ENCODE measurements around the gene DENND4A.
"Not testable (repeated sequence)": the region's sequence is repeated elsewhere in the genome, so short reads cannot be mapped to it uniquely, and the experiment has no call there.

DENND4A gene

DNA sequence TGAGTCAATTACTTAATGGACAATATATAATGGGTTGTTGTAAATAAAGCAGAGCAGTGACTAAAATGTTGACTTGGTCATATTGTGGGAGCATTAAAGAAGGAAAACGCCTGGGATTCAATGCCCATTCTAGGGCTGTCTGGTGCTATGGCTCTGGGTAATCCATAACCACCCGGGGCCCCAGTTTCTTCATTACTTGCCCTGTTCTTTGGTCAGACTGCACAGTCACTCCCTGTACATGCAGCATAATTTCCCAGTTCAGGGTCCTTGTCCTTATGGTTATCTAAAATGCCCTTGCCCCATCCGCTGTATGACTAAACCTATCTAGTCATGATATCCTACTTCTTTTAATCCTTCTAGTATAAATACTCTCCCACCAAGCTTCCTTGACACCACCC, 27.5 kb upstream of the DENND4A start:
- no peak for DNase-seq (ENCODE audit: low read depth in 3 of 3, low spot score in 1 of 3)

DNA sequence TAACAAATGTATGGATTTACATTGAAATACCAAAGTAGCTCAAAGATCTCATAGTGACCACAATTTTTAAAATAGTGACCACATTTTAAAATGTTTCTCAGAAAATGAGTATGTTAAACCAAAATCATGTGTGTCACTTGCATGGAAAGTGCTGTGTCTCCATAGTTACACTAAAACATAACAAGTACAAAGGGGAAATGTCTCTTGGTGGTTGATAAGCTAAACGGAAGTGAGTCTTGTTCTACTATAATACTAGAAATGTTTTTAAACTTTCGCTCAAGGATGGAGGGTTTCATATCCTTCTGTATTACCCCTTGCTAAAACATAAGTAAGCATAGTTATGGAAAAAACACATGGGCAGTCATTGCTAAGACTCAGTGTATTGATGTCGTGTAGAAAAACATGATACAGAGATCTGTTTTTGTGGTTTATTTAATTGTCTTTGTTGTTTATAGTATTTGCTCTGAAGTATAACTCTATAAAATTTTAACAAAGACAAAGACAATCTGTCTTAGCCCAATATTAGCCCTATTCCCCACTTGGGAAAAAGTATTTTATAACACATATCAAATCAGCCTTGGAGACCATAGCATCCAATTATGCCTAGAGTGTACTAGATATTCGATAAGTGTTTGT, 27.0 kb upstream of the DENND4A start:
- DNase-seq (ENCODE audit: low read depth in 3 of 3, low spot score in 1 of 3), result no peak

DNA sequence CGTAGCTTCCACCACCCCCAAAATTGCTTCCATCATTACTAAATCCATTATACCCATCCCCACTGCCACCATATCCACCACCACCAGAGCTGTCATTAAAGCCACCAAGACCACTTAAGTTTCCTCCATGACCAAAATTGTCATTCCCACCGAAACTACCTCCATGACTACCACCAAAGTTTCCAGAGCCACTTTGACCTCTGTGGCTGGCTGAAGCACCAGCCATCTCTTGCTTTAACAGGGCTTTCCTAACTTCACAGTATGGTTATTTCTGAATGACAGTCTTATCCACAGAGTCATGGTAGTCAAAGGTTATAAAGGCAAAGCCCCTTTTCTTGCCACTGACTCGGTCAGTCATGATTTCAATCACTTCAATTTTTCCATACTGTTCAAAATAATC, 24.3 kb upstream of the DENND4A start:
- no peak for DNase-seq (ENCODE audit: low read depth in 3 of 3, low spot score in 1 of 3)

DNA sequence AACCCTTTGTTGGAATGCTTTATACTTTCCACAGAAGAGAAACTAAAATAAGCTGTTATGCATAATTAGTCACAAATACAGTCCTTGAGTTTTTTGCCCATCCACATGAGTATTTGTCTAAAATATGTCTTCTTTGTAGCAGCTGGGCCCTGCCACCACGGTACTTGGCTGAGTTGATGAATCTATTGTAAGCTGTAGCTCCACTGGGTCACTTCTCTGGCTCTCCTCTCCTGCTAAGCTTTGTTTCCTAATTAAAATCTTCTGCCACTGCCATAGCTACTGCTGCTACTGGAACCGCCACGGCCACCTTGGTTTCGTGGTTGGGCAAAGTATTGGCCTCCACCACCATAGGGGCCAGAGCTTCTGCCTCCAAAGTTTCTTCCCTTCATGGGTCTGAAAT, 23.9 kb upstream of the DENND4A start:
- DNase-seq (ENCODE audit: low read depth in 3 of 3, low spot score in 1 of 3), result not testable (repeated sequence)

DNA sequence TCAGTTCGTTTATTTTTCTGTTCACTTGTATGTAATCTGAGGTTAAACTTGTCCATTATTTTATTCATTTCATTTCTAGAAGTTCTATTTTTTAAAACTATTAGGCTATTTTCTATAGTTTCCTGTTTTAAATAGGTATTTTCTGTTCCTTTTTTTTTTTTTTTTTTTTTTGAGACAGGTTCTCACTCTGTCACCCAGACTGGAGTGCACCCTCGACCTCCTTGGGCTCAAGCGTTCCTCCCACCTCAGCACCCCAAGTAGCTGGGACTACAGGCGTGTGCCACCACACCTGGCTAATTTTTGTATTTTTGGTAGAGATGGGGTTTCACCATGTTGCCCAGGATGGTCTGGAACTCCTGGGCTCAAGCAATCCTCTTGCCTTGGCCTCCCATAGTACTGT, 22.2 kb upstream of the DENND4A start:
- DNase-seq (ENCODE audit: low read depth in 3 of 3, low spot score in 1 of 3), result not testable (repeated sequence)

DNA sequence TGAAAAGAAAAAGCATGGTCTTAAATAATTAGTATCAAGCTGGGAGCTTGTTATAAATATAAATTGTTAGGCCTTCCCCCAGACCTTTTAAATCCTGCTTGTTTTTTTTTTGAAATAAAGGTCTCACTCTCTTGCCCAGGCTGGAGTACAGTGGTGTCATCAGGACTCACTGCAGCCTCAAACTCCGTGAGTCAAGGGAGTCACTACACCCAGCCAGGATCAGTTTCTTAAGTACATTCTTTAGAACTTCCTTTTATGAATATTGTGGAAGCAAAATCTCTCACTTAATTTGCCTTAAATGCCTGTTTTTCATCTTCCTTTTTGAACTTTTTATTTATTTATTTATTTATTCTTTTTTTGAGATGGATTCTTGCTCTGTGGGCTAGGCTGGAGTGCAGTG, 20.8 kb upstream of the DENND4A start:
- no peak for DNase-seq (ENCODE audit: low read depth in 3 of 3, low spot score in 1 of 3)

DNA sequence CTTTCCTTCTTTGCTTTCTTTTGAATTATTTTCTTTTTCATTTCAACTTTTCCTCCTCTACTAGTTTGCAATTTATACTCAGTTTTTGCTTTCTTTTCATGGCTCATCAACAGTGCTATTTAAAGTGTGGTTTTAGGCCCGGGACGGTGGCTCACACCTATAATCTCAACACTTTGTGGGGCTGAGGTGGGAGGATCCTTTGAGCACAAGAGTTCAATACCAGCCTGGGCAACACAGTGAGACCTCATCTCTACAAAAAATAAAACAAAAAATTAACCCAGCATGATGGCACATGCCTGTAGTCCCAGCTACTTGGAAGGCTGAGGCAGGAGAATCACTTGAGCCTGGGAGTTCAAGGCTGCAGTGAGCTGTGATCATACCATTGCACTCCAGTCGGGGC, 20.4 kb upstream of the DENND4A start:
- no peak for DNase-seq (ENCODE audit: low read depth in 3 of 3, low spot score in 1 of 3)

DNA sequence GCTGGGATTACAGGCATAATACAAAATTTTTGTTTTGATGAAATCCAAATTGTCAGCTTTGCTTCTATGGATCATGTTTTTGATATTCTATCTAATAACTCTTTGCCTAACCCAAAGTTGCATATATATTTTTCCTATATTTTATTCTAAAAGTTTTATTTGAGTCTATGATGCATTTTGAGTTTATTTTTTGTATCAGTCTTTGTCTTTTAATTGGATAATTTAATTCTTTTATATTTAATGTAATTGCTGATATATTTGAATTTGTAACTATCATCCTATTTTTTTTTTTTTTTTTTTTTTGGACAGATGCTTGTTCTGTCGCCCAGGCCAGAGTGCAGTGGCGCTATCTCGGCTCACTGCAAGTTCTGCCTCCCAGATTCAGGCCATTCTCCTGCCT, 19.7 kb upstream of the DENND4A start:
- no peak for DNase-seq (ENCODE audit: low read depth in 3 of 3, low spot score in 1 of 3)

DNA sequence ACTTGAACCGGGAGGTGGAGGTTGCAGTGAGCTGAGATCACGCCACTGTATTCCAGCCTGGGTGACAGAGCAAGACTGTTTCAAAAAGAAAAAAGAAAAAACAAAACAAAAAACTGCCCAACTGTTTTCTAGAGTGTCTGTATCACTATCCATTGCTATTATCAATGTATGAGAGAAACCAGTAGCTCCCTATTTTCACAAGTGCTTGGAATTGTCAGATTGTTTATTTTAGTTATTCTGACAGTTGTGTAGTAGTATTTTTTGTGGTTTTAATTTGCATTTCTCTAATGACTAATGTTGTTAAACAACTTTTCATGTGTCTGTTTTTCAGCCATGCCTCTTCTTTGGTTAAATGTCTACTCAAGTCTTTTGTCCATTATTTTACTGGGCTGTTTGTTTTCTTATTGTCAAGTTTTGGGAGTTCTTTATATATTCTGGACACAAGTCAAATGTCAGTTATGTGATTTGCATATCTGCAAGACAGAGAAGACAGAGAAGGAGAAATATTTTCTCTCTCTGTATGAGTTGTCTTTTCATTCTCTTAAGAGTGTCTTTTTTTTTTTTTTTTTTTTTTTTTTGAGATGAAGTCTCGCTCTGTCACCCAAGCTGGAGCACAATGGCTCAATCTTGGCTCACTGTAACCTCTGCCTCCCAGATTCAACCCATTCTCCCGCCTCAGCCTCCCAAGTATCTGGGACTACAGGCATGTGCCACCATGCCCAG, 19.1 kb upstream of the DENND4A start:
- DNase-seq (ENCODE audit: low read depth in 3 of 3, low spot score in 1 of 3), result not testable (repeated sequence)

DNA sequence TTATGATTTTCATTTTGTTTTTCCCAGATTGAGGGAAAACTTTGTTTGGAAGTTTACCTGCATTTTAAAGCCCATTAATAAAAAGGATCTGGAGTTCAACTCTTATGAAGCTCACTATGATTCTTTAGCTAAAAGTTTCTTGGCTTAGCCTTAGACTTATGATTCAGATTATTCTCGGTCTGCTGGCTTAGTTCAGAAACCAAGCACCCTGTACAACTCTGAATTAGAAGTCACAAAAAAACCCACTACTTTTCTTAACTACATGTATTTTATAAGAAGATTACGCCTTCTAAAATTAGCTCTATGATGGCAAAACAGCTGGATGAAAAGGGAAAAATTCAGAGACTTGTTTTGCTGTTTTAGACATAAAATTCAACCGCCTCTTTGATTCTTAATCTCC, 14.3 kb upstream of the DENND4A start:
- DNase-seq (ENCODE audit: low read depth in 3 of 3, low spot score in 1 of 3), result no peak

DNA sequence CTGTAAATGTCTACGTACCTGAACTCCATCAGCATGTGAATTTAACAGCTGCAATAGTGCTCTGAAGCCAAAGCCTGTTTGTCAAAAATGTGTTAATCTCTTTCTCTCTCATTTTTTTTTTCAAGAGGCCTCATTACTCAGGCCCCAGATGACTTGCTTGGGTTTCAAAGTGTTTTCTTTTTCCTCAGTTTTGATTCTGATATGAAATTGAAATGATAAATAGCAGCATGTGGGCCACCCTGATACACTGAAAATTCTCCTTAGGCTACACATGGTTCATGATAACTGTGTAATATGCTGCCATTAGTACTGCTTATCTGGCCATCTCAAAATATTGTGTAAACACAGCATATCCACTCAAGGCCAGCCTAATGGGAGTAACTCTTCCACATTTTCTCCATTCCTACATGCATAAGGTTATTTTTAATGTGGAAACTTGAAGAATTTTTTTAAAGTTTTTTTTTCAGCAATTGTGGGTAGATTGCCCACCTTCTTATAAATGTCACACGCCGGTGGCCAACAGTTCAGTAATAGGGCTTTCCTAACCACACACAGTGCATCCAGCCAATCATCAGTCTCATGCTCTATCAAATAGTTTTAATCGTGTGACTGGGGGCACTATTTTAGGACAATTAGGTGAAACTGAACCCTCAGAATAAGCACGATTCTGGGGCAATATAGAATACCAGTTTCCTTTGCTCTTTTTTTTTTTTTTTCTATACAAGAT, 13.1 kb upstream of the DENND4A start:
- no peak for DNase-seq (ENCODE audit: low read depth in 3 of 3, low spot score in 1 of 3)

DNA sequence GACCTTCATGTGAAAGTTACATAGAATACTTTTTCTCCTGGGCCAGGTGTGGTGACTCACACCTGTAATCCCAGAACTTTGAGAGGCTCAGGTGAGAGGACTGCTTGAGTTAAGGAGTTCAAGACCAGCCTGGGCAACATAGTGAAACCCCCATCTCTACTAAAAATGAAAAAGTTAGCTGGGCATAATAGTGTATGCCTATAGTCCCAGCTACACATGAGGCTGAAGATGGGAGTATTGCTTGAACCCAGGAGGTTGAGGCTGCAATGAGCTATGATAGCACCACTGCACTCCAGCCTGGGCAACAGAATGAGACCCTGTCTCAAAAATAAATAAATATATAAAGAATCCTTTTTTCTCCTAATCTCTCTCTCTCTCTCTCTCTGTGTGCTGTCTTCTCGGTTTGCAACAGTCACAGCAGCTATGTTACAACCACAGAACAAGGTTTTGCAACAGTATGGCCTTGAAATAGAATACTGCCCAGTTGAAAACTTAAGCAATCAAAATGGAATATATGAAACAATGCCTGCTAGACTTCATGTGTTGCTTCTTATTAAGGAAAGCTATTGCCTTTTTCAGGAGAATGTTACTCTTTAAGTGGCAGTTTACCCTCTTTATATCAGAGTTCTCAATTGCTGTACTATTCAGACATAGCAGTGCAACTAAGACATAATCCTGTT, 12.3 kb upstream of the DENND4A start:
- no peak for DNase-seq (ENCODE audit: low read depth in 3 of 3, low spot score in 1 of 3)

DNA sequence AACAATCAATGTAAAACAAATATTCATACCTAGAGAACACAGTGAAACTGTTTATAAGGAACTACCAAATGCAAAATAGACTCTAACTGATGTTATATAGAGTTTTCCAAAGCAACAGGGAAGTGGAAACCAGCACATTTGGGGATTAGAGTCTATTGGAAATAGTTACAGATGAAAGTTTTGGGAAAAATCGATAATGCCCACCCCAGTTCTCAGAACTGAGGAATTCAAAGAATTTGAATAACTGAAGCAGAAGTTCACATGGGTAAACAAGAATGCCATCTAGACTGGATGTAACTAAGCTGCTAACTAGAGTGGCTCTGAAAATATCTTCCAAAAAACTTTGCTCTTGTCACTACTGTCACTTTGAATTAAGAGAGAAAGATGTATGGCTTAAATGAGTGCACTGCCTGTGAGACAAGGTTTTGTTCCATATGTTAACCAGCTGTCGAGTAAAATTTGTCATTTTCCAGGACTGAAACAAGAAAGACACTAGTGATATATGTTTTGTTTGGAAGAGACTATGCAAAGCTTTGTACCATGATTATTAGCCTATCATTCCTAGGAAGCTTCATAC, 9.2 kb upstream of the DENND4A start:
- no peak for DNase-seq (ENCODE audit: low read depth in 3 of 3, low spot score in 1 of 3)

DNA sequence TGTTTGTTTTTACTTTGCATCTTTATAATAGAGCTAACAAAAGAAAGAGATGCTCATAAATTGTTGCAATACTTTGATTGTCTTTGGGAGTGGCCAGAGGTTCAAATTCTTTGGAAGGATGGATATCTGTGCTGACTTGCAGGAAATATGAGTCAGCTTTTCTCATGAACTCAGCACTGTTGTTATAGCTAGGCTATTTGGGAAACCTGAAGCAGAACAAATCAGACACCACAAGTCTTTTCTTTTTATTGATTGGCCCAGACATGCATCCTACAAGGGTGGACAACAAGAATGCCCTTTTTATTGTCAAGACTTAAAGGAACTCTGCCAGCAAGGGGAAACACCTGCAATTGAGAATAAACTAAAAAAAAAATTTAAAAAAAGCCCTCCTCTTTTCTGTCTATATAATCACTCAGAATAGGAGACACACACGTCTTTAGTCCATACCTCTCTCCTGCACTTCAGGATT, 4.6 kb upstream of the DENND4A start:
- no peak for DNase-seq (ENCODE audit: low read depth in 3 of 3, low spot score in 1 of 3)

DNA sequence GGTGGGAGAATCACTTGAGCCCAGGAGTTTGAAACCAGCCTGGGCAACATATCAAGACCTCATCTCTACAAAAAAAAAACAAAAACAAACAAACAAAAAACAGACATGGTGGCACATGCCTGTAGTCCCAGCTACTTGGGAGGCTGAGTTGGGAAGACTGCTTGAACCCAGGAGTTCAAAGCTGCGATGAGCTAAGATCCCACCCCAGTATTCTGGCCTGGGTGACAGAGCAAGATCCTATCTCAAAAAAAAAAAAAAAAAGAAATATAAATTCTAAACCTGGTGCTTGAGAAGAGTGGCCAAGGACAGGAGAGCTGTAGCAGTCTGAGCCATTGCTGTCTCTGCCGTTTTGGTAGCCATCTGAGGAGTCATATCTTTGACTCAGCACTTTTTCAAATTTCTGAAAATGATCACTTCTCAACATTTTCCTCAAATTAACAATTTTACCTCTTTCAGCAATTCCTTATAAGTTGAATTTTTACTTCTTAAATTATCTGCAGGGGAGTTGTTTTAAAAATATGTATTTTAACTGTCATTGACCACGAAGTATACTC, 3.6 kb upstream of the DENND4A start:
- DNase-seq (ENCODE audit: low read depth in 3 of 3, low spot score in 1 of 3), result no peak

DNA sequence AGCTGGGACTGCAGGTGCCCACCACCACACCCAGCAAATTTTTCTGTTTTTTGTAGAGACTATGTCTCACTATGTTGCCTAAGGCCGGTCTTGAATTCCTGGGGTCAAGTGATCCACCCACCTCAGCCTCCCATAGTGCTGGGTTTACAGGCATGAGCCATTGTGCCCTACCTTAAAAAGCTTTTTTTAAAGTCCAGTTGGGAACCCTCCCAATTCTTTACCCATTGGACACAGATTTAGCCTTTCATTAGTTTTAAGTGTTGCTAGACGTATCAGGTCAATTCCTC, 1.7 kb upstream of the DENND4A start:
- no peak for DNase-seq (ENCODE audit: low read depth in 3 of 3, low spot score in 1 of 3)

DNA sequence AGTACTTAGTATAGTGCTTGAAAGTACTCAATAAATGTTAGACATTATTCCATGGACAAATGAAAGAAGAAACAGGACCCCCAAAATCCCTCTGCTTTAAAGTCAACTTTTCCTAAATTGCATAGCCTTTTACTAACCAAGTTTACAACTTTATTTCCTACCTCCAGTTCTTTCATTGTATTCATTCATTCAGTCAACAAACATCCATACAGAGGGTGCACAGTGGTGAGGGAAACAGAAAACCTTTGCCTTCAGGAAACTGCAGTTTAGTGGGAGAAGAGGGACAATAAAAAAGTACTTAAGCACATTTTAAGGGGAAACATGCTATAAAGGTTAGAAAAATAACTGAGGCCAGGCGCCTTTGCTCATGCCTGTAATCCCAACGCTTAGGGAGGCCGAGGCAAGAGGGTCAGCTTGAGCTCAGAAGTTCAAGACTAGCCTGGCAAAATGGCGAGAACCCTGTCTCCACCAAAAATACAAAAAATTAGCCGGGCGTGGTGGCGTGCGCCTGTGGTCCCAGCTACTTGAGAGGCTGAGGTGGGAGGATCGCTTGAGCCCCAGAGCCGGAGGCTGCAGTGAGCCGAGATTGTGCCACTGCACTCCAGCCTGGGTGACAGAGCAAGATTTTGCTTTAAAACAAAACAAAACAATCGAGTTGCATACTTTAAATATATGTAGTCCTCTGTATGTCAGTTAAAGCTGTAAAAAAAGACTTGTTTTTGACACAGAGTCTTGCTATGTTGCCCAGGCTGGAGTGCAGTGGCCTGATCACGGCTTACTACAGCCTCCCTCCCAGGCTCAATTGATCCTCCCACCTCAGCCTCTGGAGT, 1.1 kb upstream of the DENND4A start:
- no peak for DNase-seq (ENCODE audit: low read depth in 3 of 3, low spot score in 1 of 3)

DNA sequence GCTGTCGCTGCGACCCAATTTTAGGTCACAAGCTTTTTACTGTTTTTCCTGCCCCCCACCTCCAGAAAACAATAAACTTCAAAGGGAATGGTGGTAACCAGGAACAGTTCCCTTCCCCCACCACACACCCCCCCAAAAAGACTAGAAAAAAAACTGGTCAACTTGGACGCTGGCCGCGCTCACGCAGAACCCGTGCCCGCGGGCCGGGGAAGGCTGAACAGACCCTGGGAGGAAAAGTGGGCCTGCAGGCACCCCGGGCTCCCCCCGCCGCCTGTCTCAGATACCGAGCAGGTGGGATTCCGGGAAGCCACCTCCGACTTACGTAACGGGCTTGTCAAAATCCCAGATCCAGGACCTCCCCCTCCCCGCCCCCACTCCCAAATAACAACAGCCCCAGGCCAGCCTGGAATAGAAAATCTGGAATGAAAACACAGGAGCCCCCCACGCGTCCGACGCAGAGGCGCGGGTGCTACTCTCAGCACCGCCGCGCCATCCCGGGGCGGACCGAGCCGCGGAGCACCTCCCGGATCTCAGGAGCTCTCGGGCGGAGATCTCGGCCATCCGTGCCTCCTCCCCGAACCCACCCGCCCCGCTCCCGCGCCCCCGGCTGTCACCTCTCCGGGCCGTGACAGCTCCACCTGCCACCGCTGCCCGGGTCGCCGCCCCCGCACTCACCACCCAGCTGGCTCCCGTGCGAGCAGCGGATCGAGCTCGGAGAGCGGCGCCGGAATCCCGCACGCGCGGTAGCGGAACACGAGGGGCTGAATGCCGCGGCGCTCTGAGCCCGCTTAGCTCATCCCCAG, 557 bp downstream of the DENND4A start:
- peak in 2 of 3 donors; percentile 5 to 27 for DNase-seq (ENCODE audit: low read depth in 3 of 3, low spot score in 1 of 3)

DNA sequence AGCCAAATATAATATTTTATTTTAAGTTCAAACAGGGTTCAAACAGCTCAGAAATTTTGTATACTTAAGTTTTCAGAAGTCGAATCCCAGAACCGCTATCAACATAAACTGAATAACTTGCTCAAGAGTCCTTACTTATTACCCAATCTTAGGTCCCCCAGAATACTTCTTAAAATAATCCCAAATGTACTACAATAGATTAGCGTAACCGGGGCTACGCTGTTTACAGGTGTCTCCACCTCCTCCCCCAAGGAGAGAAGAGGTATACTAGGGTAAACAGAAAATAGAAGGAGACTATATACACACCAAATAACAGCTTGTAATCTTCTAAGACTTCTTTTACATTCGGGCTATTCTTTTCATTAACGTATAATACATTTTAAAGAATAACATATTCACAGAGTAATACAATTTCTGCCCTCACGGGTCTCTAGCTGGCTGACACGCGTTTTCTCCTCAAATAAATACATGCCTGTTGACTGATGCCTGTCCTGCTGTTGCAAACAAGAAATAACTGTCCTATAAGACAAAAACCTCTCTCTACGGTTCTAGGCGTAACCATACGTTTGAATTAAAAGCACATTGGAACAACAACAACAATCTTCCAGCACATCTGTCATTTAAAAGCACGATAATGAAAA, 1.3 kb downstream of the DENND4A start:
- no peak for DNase-seq (ENCODE audit: low read depth in 3 of 3, low spot score in 1 of 3)
